ENCODE measurements around the gene SLC12A8.

- TF ChIP-seq CTCF (IDR thresholded peaks at IDR 0.05 in 4 of 5, conservative IDR thresholded peaks at IDR 0.05 in 1 of 5) (no peak), POLR2A (IDR thresholded peaks at IDR 0.05) (no peak)
These were observed 136.8 kb downstream of the SLC12A8 start for GRCh38 chr3:125075738-125076137.
